B cell (primary cell): ENCODE results near the gene CLEC2L.

ENCODE experiments used
- EZH2 ChIP-seq: IDR thresholded peaks from 2 replicates; pipeline ENCODE4 v1.6.1; 2012; ENCODE audit warnings: borderline replicate concordance, low read depth, mild to moderate bottlenecking, moderate library complexity, low read length; ENCODE audit not compliant: insufficient read depth, poor library complexity, severe bottlenecking
- TF ChIP-seq, protein P1 (sequence below): fragments of 200-600 bp; IDR thresholded peaks from one replicate; pipeline ENCODE4 v1.8.0; 2022; ENCODE audit warnings: antibody characterized with exemption, mild to moderate bottlenecking

DNA sequence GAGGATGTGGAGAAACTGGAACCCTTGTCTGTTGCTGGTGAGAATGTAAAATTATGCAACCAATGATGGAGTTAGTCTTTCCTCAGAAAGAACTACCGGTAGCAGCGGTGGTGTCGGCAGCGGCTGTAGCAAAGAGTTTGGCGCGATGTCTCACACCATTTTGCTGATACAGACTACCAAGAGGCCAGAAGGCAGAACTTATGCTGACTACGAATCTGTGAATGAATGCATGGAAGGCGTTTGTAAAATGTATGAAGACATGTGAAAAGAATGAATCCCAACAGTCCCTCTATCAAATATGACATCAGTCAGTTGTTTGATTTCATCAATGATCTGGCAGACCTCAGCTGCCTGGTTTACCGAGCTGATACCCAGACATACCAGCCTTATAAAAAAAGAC, 10.6 kb downstream of the CLEC2L start:
- TF ChIP-seq EZH2, result no peak
- TF ChIP-seq, protein P1, sequence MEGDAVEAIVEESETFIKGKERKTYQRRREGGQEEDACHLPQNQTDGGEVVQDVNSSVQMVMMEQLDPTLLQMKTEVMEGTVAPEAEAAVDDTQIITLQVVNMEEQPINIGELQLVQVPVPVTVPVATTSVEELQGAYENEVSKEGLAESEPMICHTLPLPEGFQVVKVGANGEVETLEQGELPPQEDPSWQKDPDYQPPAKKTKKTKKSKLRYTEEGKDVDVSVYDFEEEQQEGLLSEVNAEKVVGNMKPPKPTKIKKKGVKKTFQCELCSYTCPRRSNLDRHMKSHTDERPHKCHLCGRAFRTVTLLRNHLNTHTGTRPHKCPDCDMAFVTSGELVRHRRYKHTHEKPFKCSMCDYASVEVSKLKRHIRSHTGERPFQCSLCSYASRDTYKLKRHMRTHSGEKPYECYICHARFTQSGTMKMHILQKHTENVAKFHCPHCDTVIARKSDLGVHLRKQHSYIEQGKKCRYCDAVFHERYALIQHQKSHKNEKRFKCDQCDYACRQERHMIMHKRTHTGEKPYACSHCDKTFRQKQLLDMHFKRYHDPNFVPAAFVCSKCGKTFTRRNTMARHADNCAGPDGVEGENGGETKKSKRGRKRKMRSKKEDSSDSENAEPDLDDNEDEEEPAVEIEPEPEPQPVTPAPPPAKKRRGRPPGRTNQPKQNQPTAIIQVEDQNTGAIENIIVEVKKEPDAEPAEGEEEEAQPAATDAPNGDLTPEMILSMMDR, result no peak
